ENCODE results near the gene TFB1M.
"Not testable (repeated sequence)": the region's sequence is repeated elsewhere in the genome, so short reads cannot be mapped to it uniquely, and the experiment has no call there.

Gene TFB1M

DNA sequence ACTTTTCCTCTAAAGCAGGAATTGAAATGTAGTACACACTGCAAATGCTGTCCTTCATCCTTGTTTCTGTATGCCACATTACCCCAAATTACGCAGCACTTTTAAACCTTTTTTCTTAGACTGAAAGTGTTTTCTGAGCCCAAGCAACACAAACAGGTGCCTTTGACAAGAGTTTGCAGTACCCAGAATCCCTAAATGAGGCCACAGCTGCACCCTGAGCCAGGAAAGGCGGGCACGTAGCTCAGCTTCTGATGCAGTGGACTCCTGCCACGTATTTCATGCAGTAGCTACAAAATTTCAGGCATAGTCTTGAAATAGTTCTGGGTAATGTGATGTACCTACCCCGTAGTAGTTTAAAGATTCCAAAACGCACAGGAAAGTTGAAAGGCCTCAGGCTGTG lies 81.4 kb downstream of the TFB1M start:
- no peak for DNase-seq

DNA sequence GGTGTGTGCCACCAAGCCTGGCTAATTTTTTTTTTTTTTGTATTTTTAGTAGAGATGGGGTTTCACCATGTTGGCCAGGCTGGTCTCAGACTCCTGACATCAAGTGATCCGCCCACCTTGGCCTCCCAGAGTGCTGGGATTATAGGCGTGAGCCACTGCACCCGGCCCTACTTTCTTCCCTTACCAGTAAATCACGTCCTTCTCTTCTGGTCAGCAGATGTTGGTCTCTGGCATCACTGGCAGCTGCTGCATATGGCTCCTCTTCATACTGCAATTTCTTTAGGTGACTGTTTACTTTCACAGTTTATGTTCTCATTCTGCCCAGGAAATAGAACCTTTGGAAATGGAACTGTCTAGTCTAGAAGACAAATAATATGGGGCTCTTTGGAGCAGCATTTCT lies 83.3 kb downstream of the TFB1M start:
- not testable (repeated sequence) for DNase-seq

DNA sequence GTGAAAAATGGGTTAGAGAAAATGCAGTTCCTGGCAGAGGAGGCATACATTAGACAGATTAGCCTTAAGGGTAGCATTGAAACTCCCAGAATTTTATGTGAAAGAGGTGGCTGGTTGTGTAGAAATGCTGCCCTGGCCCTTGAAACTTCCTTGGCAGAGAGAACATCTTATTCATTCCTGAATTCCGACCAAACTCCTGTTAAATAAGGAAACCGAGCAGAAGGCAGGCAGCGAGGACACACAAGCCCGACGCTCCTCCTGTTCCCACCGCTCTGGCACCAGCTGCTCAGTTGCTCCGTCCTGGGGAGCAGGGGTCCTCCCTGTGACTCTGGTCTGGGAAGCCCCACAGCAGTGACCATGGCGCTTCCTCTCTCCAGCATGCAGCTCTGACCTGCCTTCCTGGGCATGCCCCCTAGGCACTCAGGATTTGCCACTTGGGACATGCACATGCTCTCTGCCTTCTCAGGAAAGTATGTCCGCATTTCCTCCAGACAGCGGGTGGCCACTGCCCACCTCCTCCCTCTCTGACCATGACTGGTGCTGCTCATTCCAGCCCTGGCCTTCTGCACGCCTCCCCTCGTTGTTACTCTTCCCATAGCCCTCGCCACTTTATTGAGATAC lies 85.6 kb downstream of the TFB1M start:
- DNase-seq = no peak

DNA sequence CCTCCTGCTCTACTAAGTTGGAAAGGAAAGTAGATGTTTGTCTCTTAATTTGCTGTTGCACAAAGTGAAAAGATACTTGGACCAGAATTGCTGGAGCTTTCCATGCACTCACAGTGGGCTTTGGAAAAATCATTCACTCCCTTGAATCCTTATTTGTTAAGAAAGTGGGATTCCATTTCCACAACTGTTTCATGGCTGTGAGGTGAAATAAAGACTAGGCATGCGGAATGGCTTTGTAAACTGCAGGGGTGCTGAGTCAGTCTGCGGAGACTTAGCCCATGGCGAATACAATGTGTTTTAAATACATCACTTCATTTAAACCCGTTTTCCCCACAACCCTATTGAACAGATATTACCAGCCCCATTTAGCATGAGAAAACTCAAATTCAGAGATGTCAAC lies 87.2 kb downstream of the TFB1M start:
- no peak for DNase-seq

DNA sequence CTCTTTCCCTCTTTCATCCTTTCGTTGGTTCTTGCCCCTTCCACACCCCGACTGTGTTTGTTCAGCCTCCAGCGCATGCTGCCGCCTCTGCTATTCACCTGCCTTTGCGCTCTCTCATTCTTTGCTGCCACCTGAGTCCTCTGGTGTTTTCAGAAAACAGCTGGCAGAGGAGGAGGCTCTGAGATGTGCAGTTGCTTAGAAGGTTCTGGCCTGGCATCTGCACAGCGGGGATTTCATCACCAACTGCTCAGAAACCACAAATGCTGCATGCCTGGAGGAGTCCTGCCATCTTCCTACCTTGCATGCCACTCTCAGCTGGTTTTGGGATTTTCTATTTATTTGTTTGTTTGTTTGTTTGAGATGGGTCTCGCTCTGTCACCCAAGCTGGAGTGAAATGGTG lies 89.7 kb downstream of the TFB1M start:
- DNase-seq = no peak

DNA sequence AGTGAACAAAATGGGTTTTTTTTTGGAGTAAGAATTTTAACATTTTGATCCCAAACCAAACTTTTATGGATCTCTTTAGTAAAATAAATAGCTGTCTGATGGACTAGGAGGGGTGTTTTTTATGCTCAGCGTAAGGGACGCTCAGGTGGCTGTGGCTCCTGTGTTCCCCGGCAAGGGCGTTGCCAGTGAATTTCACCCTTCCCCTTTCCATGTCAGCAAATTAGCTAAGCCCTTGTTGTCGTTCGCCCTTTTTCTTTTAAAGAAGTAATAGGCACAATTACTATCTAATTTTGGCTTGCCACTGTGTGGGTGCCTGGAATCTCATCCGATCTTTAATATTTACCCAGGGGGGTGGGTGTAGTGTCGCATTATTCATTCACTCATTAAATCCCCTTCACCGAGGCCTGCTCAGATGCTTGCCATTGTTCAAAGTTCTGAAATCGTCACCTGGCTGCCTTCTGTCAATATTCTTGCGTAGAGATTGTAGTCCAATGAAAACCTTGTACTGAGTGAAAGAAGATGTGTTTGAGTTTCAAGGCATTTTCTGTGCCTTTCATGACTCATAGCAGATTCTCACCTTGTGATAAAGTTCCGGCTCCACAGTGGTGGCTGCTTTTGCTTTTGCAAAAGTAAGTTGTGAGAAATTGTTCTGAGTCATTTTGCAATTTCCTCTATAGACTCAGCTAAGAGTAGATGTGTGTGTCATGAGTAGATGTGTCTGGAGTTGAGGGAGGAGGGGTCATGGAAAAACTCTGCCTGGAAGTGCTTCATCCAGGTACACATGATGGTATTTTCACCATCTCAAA lies 90.4 kb downstream of the TFB1M start:
- DNase-seq = no peak

DNA sequence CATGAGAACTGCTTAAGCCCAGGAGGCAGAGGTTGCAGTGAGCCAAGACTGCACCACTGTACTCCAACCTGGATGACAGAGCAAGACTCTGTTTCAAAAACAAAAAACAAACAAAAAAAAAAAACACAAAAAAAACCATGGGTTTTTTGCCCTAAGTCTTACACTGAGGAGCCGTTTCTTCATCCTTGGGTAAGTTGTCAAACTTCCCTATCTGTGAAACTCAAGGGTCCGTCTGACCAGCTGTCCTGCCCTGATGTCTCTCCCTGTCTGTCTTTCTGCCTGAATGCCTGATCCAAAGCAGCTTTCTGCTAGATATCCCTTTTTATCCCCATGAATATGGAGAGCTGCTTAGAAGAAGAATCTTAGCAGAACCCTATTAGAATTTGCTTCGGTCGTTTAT lies 91.8 kb downstream of the TFB1M start:
- DNase-seq = no peak

DNA sequence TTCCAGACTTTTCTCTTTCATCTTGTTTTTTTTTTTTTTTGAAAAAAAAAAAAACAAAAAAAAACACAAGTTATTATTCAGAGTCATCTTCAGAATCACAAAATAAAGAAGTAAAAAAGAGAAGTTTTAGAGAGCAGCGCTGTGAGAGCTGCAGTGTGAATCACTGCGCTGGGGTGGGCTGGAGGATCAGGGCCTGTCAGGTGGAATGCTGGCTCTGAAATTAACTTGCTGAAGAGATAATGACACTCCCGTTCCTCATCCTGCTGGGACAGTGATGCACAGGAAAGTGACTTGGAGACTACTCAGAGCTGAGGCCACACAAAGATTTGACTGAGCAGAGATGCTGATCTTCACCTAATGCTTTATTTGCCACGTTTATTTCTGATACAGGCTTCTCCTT lies 93.2 kb downstream of the TFB1M start:
- DNase-seq = no peak

DNA sequence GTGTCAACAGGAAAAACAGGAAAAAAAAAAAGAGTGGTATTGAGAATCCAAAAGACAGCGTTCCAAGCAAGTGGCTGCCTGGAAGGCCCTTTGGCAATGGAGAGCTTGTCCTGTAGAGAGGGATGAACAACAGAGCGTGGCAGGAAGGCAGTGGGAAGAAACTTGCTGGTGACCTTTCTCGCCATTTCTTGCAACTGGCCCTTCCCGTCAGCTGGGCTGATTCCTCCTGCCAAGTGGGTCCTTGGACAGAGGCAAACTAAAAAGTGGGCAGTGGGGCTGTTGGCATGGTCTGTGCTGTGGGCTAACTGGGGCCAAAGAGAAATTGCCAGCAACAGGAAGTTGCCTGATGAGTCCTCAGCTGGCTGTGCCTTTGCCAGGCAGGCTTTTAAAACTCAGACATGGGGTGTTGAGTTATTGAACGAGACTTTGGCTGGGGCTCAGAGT lies 94.4 kb downstream of the TFB1M start:
- no peak for DNase-seq

DNA sequence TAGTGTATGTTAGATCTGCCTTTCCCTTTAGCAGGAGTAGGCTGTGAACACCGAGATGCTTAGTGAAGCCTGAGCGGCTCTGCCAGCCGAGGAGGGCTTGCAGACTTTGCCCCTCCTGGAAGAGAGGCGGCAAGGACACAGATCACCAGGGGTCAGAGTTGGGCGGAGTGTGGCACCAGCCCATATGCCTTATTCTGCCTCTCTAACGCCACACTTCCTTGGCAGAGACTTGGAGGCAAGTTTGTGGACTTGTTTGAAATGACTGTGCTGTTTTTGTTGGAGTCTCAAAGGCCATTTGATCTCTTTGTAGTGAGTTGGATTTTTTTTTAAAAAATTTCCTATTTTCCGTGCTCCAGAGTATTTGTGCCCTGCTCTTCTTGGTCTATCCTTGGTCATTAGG lies 95.0 kb downstream of the TFB1M start:
- no peak for DNase-seq

DNA sequence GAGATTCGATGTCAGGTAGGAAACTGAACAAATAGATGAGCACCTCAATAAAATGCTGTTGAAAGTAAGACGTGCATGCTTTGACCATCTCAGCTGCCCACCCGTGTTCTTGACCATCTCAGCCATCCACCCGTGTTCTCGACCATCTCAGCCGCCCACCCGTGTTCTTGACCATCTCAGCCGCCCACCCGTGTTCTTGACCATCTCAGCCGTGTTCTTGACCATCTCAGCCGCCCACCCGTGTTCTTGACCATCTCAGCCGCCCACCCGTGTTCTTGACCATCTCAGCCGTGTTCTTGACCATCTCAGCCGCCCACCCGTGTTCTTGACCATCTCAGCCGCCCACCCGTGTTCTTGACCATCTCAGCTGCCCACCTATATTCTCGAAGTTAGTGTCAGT lies 95.6 kb downstream of the TFB1M start:
- not testable (repeated sequence) for DNase-seq

DNA sequence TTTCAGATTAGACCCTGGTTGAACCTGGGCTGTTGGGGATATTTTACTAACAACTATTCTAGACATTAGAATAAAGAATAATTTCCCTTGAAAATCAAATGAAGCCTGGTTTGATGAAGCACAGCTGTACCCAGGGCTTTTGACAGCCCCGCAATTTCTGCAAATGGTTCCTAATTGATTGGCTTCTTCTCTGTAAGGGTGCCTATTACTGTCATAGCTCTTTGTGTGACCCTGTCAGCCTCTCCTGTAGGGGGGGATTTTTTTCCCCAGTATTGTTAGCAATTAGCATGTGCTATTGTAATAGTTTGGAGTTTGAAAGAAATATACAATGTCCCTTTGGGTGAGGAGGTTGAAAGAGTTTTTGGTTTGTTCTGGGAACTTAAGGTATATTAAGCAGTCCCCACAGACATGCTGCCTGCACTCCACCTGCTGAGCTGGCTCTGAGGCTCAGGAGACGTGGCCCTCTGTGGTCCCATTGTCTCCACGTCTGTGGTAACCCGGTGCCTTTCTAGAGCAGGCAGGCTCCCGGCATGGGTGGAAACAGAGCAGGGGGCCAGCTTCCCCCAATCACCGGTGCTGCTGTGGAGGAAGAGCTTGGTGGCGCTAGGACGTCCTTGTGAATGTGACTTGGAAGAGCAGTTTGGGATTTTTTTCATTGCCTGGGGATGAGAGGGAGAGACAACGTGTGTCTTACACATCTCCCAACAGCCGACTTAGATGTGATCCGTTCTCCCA lies 97.8 kb downstream of the TFB1M start:
- DNase-seq = no peak

DNA sequence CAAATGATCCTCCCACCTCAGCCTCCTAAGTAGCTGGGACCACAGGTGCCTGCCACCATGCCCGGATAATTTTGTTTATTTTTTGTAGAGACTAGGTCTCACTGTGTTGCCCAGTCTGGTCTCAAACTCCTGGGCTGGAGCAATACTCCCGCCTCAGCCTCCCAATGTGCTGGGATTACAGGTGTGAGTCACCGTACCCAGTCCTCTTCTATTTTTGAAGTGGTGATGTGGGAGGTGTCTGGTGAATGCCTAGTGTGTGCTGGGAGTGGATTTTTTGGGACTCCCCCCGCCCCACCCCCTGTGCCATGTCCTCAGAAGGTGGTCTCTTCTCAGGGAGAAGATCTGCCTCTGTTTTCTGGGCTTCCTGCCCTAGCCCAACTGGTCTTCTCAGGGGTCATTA lies 98.4 kb downstream of the TFB1M start:
- no peak for DNase-seq

DNA sequence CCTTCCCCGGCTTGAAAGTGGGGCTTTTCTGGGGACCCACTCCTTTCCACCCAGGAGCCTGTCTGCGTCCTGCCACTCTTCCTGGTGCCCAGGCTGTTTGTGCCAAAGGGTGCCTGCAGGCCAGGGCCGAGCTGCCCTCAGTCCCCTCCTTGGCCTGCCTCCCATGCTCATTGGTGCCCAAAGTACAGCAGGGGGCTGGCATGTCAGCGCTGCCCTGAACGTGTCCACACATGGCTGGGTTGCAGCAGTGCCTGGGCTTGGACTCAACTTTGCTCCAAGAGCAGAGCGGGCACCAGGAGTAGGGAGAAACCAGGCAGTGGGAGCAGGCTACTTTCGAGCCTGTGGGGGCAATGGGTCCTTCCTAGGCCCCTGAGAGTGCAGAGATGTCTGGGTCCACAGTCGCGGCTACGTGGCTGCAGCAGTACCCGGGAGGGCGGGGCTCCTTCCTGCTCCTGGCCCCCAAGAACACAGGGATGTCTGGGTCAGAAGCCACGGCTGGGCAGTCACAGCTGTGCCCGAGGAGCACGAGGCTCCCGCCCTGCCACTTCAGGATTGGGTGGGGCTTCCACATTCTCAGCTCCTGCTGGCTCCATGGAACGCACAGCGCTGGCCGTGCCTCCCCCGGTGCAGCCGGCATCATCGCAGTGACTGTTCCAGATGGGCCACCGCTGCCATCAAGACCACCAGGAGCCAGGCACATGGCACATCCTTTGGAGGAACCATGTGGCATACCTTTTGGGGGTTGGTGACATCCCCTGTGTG lies 100.5 kb downstream of the TFB1M start:
- no peak for DNase-seq

DNA sequence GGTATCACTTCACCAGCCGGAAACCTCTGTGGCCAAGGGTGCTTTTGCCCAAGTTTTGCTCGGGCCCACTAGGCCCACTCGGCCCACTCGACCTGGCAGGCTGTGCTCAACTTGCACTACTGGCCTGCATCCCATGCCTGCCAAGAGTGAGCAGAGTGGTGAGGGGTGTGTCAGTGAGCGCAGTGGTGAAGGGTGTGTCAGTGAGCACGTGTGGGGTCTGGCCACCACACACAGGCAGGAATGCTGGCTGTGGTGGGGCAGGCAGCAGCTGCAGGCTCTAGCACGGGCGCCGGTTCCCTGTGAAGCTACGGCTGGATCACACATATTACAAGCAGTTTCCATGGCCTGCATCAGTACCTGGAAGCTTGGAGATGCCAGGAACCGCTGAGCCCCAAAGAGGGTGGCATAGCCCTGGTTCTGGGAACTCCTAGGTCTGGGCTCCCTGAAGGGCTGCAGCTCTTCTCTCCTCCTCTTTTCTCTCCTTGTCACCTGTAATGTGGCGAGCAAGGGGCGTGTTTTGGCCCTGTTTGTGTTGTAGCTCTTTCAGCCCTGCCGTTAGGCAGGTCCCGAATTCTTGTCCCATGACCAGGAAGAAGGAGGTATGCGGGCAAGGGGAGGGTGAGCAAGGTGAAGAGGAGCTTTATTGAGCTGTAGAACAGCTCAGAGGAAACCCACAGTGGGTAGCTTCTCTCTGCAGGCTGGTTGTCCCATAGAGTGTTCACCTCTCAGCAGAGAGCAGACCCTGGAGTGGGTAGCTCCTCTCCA lies 101.5 kb downstream of the TFB1M start:
- DNase-seq = no peak

DNA sequence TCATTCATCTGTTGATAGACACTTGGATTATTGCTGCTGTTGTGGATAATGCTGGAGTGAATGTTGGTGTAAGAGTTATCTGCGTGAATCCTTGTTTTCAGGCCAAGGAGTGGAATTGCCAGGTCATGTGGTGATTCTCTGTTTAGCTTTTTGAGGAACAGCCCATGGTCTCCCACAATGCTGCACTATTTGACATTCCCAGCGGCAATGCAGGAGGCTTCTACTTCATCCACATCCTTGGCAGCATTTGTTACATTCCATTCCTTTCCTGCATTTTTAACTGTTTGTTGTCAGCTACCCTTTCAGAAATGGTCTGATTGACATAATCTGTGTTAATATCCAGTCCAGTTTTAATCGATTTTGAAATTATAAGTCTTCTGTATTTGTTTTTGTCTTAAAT lies 102.2 kb downstream of the TFB1M start:
- DNase-seq = no peak

DNA sequence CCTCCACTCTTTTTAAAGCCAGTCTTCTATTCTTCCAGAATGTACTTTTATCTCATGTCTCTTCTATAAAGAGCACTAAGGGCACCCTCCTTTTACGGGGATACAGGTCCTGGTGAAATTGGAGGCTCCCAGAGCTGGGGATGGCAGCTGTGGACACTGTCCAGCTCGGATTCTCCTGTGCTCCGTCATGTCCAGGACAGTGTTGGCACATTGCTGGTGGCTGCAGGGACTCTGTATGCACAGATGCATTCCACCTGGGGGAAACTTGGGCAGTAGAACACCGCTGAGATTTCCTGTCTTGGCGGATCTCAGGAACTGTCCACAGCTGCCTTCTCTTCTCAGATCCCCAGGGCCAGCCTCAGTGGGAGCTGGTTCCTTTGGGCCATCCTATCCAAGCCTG lies 107.1 kb downstream of the TFB1M start:
- no peak for DNase-seq
